Astrocyte of the spinal cord (primary cell): ENCODE measurements around the gene SLF2.
A peak's percentile ranks its signal among the peaks of the same experiment; 100 is the strongest.

Experiments used
- DNase-seq: peaks from one replicate; pipeline ENCODE4 v3.0.0; 2011; ENCODE audit warnings: low read depth, low spot score
- H3K4me3 ChIP-seq: 2 replicates; pipeline ENCODE4 v1.5.1; 2011; ENCODE audit warnings: low read depth, mild to moderate bottlenecking, low read length, moderate library complexity
- in situ Hi-C: cut with HindIII; loops from 2 replicates; pipeline ENCODE4 v1.10.0; 2017; ENCODE audit warnings: low sequenced_read_pairs
- TF ChIP-seq, protein P1 (sequence below): IDR thresholded peaks from 2 replicates; pipeline ENCODE4 v1.5.1; 2012; ENCODE audit warnings: low read depth, mild to moderate bottlenecking, low read length, inconsistent platforms

Gene SLF2

DNA sequence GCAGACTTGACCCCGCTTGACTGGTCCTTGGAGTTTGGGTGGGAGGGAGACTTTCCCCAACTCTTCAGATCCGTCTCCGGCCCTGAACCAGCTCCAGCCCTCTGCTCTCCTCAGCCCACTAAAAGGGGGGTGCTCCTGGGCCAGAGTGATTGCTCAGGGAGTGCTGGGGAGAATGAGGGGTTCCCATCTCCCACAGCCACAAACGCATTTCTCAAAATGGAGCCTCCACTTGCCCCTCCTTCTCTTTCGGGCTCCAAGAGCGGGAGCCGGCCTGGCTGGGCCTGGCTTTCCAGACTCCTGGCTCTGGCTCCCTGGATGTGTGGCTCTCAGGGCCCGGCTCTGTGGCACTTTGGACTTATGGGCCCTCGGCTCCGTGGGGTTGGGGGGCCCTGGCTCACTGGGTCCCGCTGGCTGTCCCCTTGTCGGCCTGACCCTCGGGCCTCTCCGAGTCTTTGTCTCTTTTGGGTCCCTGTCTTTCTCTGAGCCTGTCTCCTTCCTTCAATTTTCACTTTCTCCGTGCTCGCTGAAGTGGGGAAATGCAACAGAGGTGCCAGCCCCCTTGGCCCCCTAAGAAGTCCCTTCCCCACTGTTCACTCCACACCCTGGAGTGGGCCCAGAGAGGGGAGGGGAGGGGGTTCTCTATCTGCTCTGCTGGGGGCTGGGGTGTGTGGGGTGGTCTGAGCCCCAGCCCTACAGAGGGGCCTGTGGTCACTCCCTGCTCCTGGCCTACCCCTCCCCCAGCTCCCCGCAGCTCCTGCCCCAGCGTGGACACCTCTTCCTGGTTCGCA lies 87.6 kb downstream of the SLF2 start:
- in situ Hi-C loops, result no loop called here
- H3K4me3 ChIP-seq, result peak overlapping the region; percentile 92
- TF ChIP-seq, protein P1, sequence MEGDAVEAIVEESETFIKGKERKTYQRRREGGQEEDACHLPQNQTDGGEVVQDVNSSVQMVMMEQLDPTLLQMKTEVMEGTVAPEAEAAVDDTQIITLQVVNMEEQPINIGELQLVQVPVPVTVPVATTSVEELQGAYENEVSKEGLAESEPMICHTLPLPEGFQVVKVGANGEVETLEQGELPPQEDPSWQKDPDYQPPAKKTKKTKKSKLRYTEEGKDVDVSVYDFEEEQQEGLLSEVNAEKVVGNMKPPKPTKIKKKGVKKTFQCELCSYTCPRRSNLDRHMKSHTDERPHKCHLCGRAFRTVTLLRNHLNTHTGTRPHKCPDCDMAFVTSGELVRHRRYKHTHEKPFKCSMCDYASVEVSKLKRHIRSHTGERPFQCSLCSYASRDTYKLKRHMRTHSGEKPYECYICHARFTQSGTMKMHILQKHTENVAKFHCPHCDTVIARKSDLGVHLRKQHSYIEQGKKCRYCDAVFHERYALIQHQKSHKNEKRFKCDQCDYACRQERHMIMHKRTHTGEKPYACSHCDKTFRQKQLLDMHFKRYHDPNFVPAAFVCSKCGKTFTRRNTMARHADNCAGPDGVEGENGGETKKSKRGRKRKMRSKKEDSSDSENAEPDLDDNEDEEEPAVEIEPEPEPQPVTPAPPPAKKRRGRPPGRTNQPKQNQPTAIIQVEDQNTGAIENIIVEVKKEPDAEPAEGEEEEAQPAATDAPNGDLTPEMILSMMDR, result no peak
- no peak for DNase-seq

GRCh38 chr10:101000915-101001658 lies 88.3 kb downstream of the SLF2 start:
- peak; percentile 91 for DNase-seq
- in situ Hi-C loops, result no loop called here
- TF ChIP-seq, protein P1, result no peak
- peak overlapping the region; percentile 92 for H3K4me3 ChIP-seq

DNA sequence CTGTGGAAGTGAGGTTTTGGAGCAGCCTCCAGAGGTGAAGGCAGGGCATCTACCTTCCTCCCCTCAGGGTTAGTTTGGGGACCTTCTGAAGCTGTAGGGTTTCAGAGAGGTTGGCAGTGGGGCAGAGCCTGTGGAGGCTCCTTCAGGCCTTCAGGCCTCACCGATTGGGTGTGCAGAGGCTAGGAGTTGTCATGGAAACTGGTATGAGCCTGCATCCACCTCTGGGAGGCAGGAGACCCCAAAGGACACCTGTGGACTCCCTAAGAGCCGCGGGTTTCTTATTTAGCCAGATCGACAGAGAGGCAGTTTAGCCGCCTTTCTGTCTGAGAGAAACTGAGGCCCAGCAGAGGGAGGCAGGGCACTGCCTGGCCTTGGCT lies 88.9 kb downstream of the SLF2 start:
- TF ChIP-seq, protein P1, result no peak
- DNase-seq, result no peak
- in situ Hi-C loops, result no loop called here
- H3K4me3 ChIP-seq, result peak overlapping the region; percentile 92

GRCh38 chr10:101002456-101002855 lies 89.7 kb downstream of the SLF2 start:
- no peak overlapping the region for H3K4me3 ChIP-seq
- TF ChIP-seq, protein P1, result no peak
- in situ Hi-C loops, result no loop called here
- no peak for DNase-seq

DNA sequence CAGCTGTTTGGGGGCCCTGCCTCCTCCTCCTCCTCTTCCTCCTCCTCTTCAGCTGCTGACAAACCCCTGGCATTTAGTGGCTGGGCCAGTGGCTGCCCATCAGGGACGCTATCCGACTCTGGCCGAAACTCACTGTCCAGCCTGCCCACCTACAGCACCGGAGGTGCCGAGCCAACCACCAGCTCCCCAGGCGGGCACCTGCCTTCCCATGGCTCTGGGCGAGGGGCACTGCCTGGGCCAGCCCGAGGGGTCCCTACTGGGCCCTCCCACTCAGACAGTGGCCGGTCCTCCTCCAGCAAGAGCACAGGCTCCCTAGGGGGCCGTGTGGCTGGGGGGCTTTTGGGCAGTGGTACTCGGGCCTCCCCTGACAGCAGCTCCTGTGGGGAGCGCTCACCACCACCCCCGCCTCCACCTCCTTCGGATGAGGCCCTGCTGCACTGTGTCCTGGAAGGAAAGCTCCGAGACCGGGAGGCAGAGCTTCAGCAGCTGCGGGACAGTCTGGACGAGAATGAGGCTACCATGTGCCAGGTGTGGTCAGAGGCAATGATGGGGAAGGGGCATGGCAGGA lies 91.0 kb downstream of the SLF2 start:
- DNase-seq, result no peak
- in situ Hi-C loops, result no loop called here
- TF ChIP-seq, protein P1, result no peak
- H3K4me3 ChIP-seq, result no peak overlapping the region

DNA sequence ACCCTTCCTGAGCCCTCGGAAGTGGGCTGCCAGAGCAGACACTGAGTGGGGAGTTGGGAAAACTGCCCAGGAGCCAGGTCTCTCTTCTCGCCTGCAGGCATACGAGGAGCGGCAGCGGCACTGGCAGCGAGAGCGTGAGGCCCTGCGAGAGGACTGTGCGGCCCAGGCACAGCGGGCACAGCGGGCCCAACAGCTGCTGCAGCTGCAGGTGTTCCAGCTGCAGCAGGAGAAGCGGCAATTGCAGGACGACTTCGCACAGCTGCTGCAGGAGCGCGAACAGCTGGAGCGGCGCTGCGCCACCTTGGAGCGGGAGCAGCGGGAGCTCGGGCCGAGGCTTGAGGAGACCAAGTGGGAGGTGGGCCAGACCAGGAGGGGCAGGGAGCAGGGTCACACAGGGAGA lies 92.6 kb downstream of the SLF2 start:
- in situ Hi-C loops, result no loop called here
- no peak for DNase-seq

More for the DNA sequence above, 92.6 kb downstream of the SLF2 start:
- TF ChIP-seq, protein P1, result no peak
- no peak overlapping the region for H3K4me3 ChIP-seq
